HepG2 (cell line): ENCODE results near the gene ATP2C2. TPM values are rescaled to one million over a fixed set of nuclear protein-coding genes. Genes with fewer than 3 reads are reported as not detected.
A peak's percentile ranks its signal among the peaks of the same experiment; 100 is the strongest.

Experiments
- CHD2 ChIP-seq: IDR thresholded peaks from 2 replicates; pipeline ENCODE4 v1.6.1; 2011; ENCODE audit warnings: low read depth, low read length, improper control_type of control experiment
- FOXJ3 ChIP-seq: sonication (generic); formaldehyde crosslinking; IDR thresholded peaks from 2 replicates; pipeline ENCODE4 v1.4.0; 2020; ENCODE audit warnings: missing genetic modification reagents, mild to moderate bottlenecking, borderline replicate concordance
- KDM6A ChIP-seq: IDR thresholded peaks from 2 replicates; pipeline ENCODE4 v1.6.1; 2016; ENCODE audit warnings: low read depth
- MAFK ChIP-seq, 2 experiments: IDR thresholded peaks in 1 of 2; conservative IDR thresholded peaks in 1 of 2; 2 replicates each; pipeline ENCODE4 v1.6.1; 2011; ENCODE audit warnings: improper control_type of control experiment in 2 of 2, low read length in 2 of 2
- NAIF1 ChIP-seq: sonication (generic); formaldehyde crosslinking; IDR thresholded peaks from 2 replicates; pipeline ENCODE4 v1.5.0; 2020; ENCODE audit warnings: mild to moderate bottlenecking, missing genetic modification reagents, borderline replicate concordance
- NCOA1 ChIP-seq: sonication (generic); formaldehyde crosslinking; IDR thresholded peaks from 2 replicates; pipeline ENCODE4 v1.9.0; 2021; ENCODE audit warnings: missing genetic modification reagents
- NCOA2 ChIP-seq: sonication (generic); formaldehyde crosslinking; IDR thresholded peaks from 2 replicates; pipeline ENCODE4 v1.8.0; 2022; ENCODE audit warnings: inconsistent platforms
- RXRB ChIP-seq: IDR thresholded peaks from 2 replicates; pipeline ENCODE4 v1.6.1; 2016; ENCODE audit warnings: borderline replicate concordance, missing genetic modification reagents, missing compliant biosample characterization
- SETDB1 ChIP-seq: sonication (generic); formaldehyde crosslinking; IDR thresholded peaks from 2 replicates; pipeline ENCODE4 v1.5.1; 2020; ENCODE audit warnings: missing genetic modification reagents, mild to moderate bottlenecking, borderline replicate concordance
- SP5 ChIP-seq: IDR thresholded peaks from 2 replicates; pipeline ENCODE4 v1.6.1; 2016; ENCODE audit warnings: low read depth, borderline replicate concordance
- SRSF1 ChIP-seq: fragments of 200-400 bp; formaldehyde crosslinking; optimal IDR thresholded peaks from 2 replicates; pipeline ENCODE3; 2017; ENCODE audit warnings: mild to moderate bottlenecking, low read depth, low read length, moderate library complexity
- SRSF4 ChIP-seq: fragments of 200-400 bp; formaldehyde crosslinking; IDR thresholded peaks from one replicate; pipeline ENCODE4 v1.6.1; 2018; ENCODE audit warnings: mild to moderate bottlenecking, low read depth, low read length, moderate library complexity; ENCODE audit not compliant: poor library complexity, severe bottlenecking
- ZNF230 ChIP-seq: sonication (generic); formaldehyde crosslinking; IDR thresholded peaks from 2 replicates; pipeline ENCODE4 v1.4.0; 2020; ENCODE audit warnings: mild to moderate bottlenecking, missing genetic modification reagents
- ZNF33A ChIP-seq: sonication (generic); formaldehyde crosslinking; IDR thresholded peaks from 2 replicates; pipeline ENCODE4 v1.5.1; 2020; ENCODE audit warnings: missing genetic modification reagents, mild to moderate bottlenecking, moderate library complexity, borderline replicate concordance
- ZNF44 ChIP-seq: sonication (generic); formaldehyde crosslinking; IDR thresholded peaks from 2 replicates; pipeline ENCODE4 v1.5.1; 2020; ENCODE audit warnings: mild to moderate bottlenecking, missing genetic modification reagents
- ZNF510 ChIP-seq: sonication (generic); formaldehyde crosslinking; IDR thresholded peaks from 2 replicates; pipeline ENCODE4 v1.4.0; 2020; ENCODE audit warnings: low read depth, mild to moderate bottlenecking, missing genetic modification reagents
- ZNF598 ChIP-seq: sonication (generic); formaldehyde crosslinking; IDR thresholded peaks from 2 replicates; pipeline ENCODE4 v1.5.1; 2020; ENCODE audit warnings: mild to moderate bottlenecking, missing genetic modification reagents, borderline replicate concordance
- ZNF788 ChIP-seq: sonication (generic); formaldehyde crosslinking; IDR thresholded peaks from 2 replicates; pipeline ENCODE4 v1.5.0; 2020; ENCODE audit warnings: mild to moderate bottlenecking, missing genetic modification reagents, borderline replicate concordance
- ZSCAN12 ChIP-seq: sonication (generic); formaldehyde crosslinking; IDR thresholded peaks from 2 replicates; pipeline ENCODE4 v1.9.0; 2021; ENCODE audit warnings: mild to moderate bottlenecking, missing genetic modification reagents
- polyA plus RNA-seq, 8 experiments: library from polyadenylated mRNA; depleted of rRNA in 3 of 8; stranded (reverse) in 7 of 8; unstranded in 1 of 8; fragments of >200 nt; fragmentation: Illumina TruSeq in 4 of 8; extraction: Trizol in 4 of 8; gene quantifications; 2 replicates each; pipeline versions ENCODE4 v1.2.1 to v1.2.3, GENCODE V29; 2011 to 2016; ENCODE audit warnings: low read depth in 4 of 8, missing spikeins in 1 of 8, mixed read lengths in 1 of 8; ENCODE audit not compliant: insufficient read depth in 1 of 8
- total RNA-seq, 5 experiments: library from RNA; depleted of rRNA; stranded (reverse); fragments of >200 nt; fragmentation: Illumina TruSeq; extraction: Trizol; gene quantifications; 2 replicates each; pipeline ENCODE4 v1.2.3, GENCODE V29; 2016; ENCODE audit warnings: low read depth in 1 of 5
- TF ChIP-seq, protein P1 (sequence below): sonication (generic); formaldehyde crosslinking; conservative IDR thresholded peaks from 2 replicates; pipeline ENCODE4 v1.4.0; 2020; ENCODE audit warnings: missing genetic modification reagents
- TF ChIP-seq, protein P2 (sequence below): sonication (generic); formaldehyde crosslinking; conservative IDR thresholded peaks from 2 replicates; pipeline ENCODE4 v1.8.0; 2022; ENCODE audit warnings: missing genetic modification reagents
- TF ChIP-seq, protein P3 (sequence below): sonication (generic); formaldehyde crosslinking; IDR thresholded peaks from 2 replicates; pipeline ENCODE4 v1.4.0; 2020; ENCODE audit warnings: missing genetic modification reagents
- TF ChIP-seq, protein P4 (sequence below): sonication (generic); formaldehyde crosslinking; conservative IDR thresholded peaks from 2 replicates; pipeline ENCODE4 v1.4.0; 2020; ENCODE audit warnings: mild to moderate bottlenecking, missing genetic modification reagents, moderate library complexity

ATP2C2 gene
- total and polyA plus RNA-seq, 2 of the 13 experiments (the other 11 are each of a cell fraction or from before 2014, with no cell fraction given): 0.07 TPM; not detected in 1

DNA sequence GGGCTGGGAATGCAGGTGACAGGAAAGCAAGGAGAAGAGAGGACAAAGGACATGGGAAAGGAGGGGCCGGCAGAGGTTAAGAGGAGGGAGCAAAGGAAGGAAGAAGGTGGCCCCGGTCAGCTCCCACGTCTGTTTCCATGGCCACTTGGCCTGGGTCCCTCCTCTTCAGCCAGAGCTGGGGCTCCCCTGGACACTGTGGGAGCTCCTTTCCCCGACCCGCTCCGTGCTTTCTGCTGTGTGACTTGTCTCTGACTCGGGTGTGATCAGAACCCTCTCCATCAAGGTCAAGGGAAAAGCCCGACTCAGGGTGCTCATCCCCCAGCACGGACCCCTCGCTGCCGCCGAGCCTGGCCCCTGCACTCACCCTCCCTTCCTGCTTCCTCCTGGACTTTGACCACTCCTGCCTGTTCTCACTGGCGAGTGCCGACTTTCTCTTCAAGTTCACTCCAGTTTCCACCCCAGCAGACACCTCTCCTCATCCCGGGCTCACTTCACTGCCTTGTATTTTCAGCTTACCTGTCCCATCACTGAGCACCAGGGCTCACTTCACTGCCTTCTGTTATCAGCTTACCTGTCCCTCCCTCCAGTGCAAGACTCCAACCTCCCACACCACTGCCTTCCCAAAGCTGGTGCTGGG lies 74.9 kb downstream of the ATP2C2 start (continued):
- TF ChIP-seq RXRB (CRISPR knock-in tag) (peak; percentile 63; the same call in 1 of the 2 replicates), MAFK (conservative IDR thresholded peaks at IDR 0.05 in 1 of 2, IDR thresholded peaks at IDR 0.05 in 1 of 2; ENCODE audit: low read length in 2 of 2) (no peak), ZNF44 (no peak), ZNF230 (CRISPR knock-in tag) (no peak), NAIF1 (CRISPR knock-in tag) (no peak), CHD2 (no peak), NCOA2 (no peak), SRSF1 (no peak), ZNF788 (peak; percentile 27; the same call in 1 of the 2 replicates), SP5 (no peak), SRSF4 (no peak), ZSCAN12 (CRISPR knock-in tag) (no peak), NCOA1 (no peak), FOXJ3 (CRISPR knock-in tag) (no peak), SETDB1 (CRISPR knock-in tag) (no peak), KDM6A (CRISPR knock-in tag) (0 out of 2 replicates have a peak, but pooled peaks have one; percentile 14), ZNF510 (CRISPR knock-in tag) (no peak), ZNF33A (CRISPR knock-in tag) (no peak), ZNF598 (CRISPR knock-in tag) (no peak)
- TF ChIP-seq, protein P1, sequence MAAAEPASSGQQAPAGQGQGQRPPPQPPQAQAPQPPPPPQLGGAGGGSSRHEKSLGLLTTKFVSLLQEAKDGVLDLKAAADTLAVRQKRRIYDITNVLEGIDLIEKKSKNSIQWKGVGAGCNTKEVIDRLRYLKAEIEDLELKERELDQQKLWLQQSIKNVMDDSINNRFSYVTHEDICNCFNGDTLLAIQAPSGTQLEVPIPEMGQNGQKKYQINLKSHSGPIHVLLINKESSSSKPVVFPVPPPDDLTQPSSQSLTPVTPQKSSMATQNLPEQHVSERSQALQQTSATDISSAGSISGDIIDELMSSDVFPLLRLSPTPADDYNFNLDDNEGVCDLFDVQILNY: no peak
- TF ChIP-seq, protein P2, sequence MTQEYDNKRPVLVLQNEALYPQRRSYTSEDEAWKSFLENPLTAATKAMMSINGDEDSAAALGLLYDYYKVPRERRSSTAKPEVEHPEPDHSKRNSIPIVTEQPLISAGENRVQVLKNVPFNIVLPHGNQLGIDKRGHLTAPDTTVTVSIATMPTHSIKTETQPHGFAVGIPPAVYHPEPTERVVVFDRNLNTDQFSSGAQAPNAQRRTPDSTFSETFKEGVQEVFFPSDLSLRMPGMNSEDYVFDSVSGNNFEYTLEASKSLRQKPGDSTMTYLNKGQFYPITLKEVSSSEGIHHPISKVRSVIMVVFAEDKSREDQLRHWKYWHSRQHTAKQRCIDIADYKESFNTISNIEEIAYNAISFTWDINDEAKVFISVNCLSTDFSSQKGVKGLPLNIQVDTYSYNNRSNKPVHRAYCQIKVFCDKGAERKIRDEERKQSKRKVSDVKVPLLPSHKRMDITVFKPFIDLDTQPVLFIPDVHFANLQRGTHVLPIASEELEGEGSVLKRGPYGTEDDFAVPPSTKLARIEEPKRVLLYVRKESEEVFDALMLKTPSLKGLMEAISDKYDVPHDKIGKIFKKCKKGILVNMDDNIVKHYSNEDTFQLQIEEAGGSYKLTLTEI: no peak
- TF ChIP-seq, protein P3, sequence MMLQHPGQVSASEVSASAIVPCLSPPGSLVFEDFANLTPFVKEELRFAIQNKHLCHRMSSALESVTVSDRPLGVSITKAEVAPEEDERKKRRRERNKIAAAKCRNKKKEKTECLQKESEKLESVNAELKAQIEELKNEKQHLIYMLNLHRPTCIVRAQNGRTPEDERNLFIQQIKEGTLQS (CRISPR knock-in tag): no peak
- TF ChIP-seq, protein P4, sequence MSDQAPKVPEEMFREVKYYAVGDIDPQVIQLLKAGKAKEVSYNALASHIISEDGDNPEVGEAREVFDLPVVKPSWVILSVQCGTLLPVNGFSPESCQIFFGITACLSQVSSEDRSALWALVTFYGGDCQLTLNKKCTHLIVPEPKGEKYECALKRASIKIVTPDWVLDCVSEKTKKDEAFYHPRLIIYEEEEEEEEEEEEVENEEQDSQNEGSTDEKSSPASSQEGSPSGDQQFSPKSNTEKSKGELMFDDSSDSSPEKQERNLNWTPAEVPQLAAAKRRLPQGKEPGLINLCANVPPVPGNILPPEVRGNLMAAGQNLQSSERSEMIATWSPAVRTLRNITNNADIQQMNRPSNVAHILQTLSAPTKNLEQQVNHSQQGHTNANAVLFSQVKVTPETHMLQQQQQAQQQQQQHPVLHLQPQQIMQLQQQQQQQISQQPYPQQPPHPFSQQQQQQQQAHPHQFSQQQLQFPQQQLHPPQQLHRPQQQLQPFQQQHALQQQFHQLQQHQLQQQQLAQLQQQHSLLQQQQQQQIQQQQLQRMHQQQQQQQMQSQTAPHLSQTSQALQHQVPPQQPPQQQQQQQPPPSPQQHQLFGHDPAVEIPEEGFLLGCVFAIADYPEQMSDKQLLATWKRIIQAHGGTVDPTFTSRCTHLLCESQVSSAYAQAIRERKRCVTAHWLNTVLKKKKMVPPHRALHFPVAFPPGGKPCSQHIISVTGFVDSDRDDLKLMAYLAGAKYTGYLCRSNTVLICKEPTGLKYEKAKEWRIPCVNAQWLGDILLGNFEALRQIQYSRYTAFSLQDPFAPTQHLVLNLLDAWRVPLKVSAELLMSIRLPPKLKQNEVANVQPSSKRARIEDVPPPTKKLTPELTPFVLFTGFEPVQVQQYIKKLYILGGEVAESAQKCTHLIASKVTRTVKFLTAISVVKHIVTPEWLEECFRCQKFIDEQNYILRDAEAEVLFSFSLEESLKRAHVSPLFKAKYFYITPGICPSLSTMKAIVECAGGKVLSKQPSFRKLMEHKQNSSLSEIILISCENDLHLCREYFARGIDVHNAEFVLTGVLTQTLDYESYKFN (CRISPR knock-in tag): peak; percentile 64; the same call in 1 of the 2 replicates
